Measurements from ENCODE around the gene ZNF416.

Gene ZNF416

GRCh38 chr19:57583521-57584416 is 5.1 kb upstream of the ZNF416 start, which contains the start of gene ZIK1:
ZIK1 (plus strand) TSS chr19:57584145; CDS start chr19:57584357, 212 bp downstream.
- Histone ChIP-seq H3K4me3 (ENCODE audit: low read length) (peak within 1 kb of the TSS; percentile 89), H3K9me3 (ENCODE audit: control insufficient read depth, low read length) (peaks cover 3% of the 10 kb centered on the region), H3K36me3 (ENCODE audit: control insufficient read depth, insufficient read depth, low read length, severe bottlenecking) (peaks cover 1% of the 10 kb centered on the region), H3K4me1 (ENCODE audit: control insufficient read depth, insufficient read depth, low read length) (peaks cover 13% of the 10 kb centered on the region), H3K9ac (ENCODE audit: low read length) (peak within 1 kb of the TSS; percentile 81), H3K27me3 (replicated peaks; ENCODE audit: control insufficient read depth, insufficient read depth, low read length) (no peaks in the 10 kb centered on the region)
- peak; percentile 96 for DNase-seq (ENCODE audit: low read depth)

- no peaks in the 10 kb centered on the region for H3K36me3 ChIP-seq (ENCODE audit: control insufficient read depth, insufficient read depth, low read length, severe bottlenecking)
- peaks cover 3% of the 10 kb centered on the region for H3K9me3 ChIP-seq (ENCODE audit: control insufficient read depth, low read length)
- H3K4me1 ChIP-seq (ENCODE audit: control insufficient read depth, insufficient read depth, low read length) = peaks cover 14% of the 10 kb centered on the region
- H3K27me3 ChIP-seq (replicated peaks; ENCODE audit: control insufficient read depth, insufficient read depth, low read length) = no peaks in the 10 kb centered on the region
- DNase-seq (ENCODE audit: low read depth) = no peak
- peak overlapping the region; percentile 89 for H3K4me3 ChIP-seq (ENCODE audit: low read length)
- no peak overlapping the region for H3K9ac ChIP-seq (ENCODE audit: low read length)
These were observed 4.4 kb upstream of the ZNF416 start for GRCh38 chr19:57583104-57583520.

GRCh38 chr19:57576661-57577060 is 2.0 kb downstream of the ZNF416 start:
- Histone ChIP-seq H3K9me3 (ENCODE audit: control insufficient read depth, low read length) (peaks cover 48% of the 10 kb centered on the region), H3K27me3 (replicated peaks; ENCODE audit: control insufficient read depth, insufficient read depth, low read length) (no peaks in the 10 kb centered on the region), H3K36me3 (ENCODE audit: control insufficient read depth, insufficient read depth, low read length, severe bottlenecking) (peaks cover 51% of the 10 kb centered on the region), H3K9ac (ENCODE audit: low read length) (no peak overlapping the region), H3K4me3 (ENCODE audit: low read length) (no peak overlapping the region), H3K4me1 (ENCODE audit: control insufficient read depth, insufficient read depth, low read length) (peaks cover 10% of the 10 kb centered on the region)
- DNase-seq (ENCODE audit: low read depth) = no peak

GRCh38 chr19:57572415-57572947 is 6.2 kb downstream of the ZNF416 start:
- H3K27me3 ChIP-seq (replicated peaks; ENCODE audit: control insufficient read depth, insufficient read depth, low read length) = no peaks in the 10 kb centered on the region
- H3K4me1 ChIP-seq (ENCODE audit: control insufficient read depth, insufficient read depth, low read length) = peaks cover 2% of the 10 kb centered on the region
- no peak overlapping the region for H3K9ac ChIP-seq (ENCODE audit: low read length)
- peaks cover 89% of the 10 kb centered on the region for H3K9me3 ChIP-seq (ENCODE audit: control insufficient read depth, low read length)
- DNase-seq (ENCODE audit: low read depth) = no peak
- peak overlapping the region; percentile 67 for H3K4me3 ChIP-seq (ENCODE audit: low read length)
- H3K36me3 ChIP-seq (ENCODE audit: control insufficient read depth, insufficient read depth, low read length, severe bottlenecking) = peaks cover 62% of the 10 kb centered on the region

- H3K9ac ChIP-seq (ENCODE audit: low read length) = no peak overlapping the region
- H3K27me3 ChIP-seq (replicated peaks; ENCODE audit: control insufficient read depth, insufficient read depth, low read length) = no peaks in the 10 kb centered on the region
- H3K36me3 ChIP-seq (ENCODE audit: control insufficient read depth, insufficient read depth, low read length, severe bottlenecking) = peaks cover 52% of the 10 kb centered on the region
- peaks cover 99% of the 10 kb centered on the region for H3K9me3 ChIP-seq (ENCODE audit: control insufficient read depth, low read length)
- peak overlapping the region; percentile 67 for H3K4me3 ChIP-seq (ENCODE audit: low read length)
- no peaks in the 10 kb centered on the region for H3K4me1 ChIP-seq (ENCODE audit: control insufficient read depth, insufficient read depth, low read length)
- DNase-seq (ENCODE audit: low read depth) = no peak
These were observed 8.0 kb downstream of the ZNF416 start for GRCh38 chr19:57570707-57571106.

GRCh38 chr19:57566396-57567265 is 12.1 kb downstream of the ZNF416 start:
- Histone ChIP-seq H3K4me3 (ENCODE audit: low read length) (peak overlapping the region; percentile 45), H3K9me3 (ENCODE audit: control insufficient read depth, low read length) (peaks cover 99% of the 10 kb centered on the region), H3K4me1 (ENCODE audit: control insufficient read depth, insufficient read depth, low read length) (no peaks in the 10 kb centered on the region), H3K27me3 (replicated peaks; ENCODE audit: control insufficient read depth, insufficient read depth, low read length) (no peaks in the 10 kb centered on the region), H3K9ac (ENCODE audit: low read length) (no peak overlapping the region), H3K36me3 (ENCODE audit: control insufficient read depth, insufficient read depth, low read length, severe bottlenecking) (peaks cover 11% of the 10 kb centered on the region)
- peak; percentile 32 for DNase-seq (ENCODE audit: low read depth)

- DNase-seq (ENCODE audit: low read depth) = no peak
- Histone ChIP-seq H3K36me3 (ENCODE audit: control insufficient read depth, insufficient read depth, low read length, severe bottlenecking) (no peaks in the 10 kb centered on the region), H3K4me3 (ENCODE audit: low read length) (no peak overlapping the region), H3K4me1 (ENCODE audit: control insufficient read depth, insufficient read depth, low read length) (peaks cover 13% of the 10 kb centered on the region), H3K9ac (ENCODE audit: low read length) (no peak overlapping the region), H3K27me3 (replicated peaks; ENCODE audit: control insufficient read depth, insufficient read depth, low read length) (no peaks in the 10 kb centered on the region), H3K9me3 (ENCODE audit: control insufficient read depth, low read length) (peaks cover 69% of the 10 kb centered on the region)
These were observed 15.2 kb downstream of the ZNF416 start for GRCh38 chr19:57563547-57563946.

- Histone ChIP-seq H3K9me3 (ENCODE audit: control insufficient read depth, low read length) (peaks cover 34% of the 10 kb centered on the region), H3K27me3 (replicated peaks; ENCODE audit: control insufficient read depth, insufficient read depth, low read length) (no peaks in the 10 kb centered on the region)
These were observed 18.6 kb downstream of the ZNF416 start for GRCh38 chr19:57560049-57560491.

GRCh38 chr19:57559404-57560025 is 19.2 kb downstream of the ZNF416 start, which contains the start of gene ZNF550:
ZNF550 (minus strand) TSS chr19:57559863; CDS start chr19:57559682, 181 bp downstream.
- Histone ChIP-seq H3K27me3 (replicated peaks; ENCODE audit: control insufficient read depth, insufficient read depth, low read length) (no peaks in the 10 kb centered on the region), H3K9me3 (ENCODE audit: control insufficient read depth, low read length) (peaks cover 29% of the 10 kb centered on the region), H3K4me3 (ENCODE audit: low read length) (peak within 1 kb of the TSS; percentile 90), H3K9ac (ENCODE audit: low read length) (peak within 1 kb of the TSS; percentile 92), H3K4me1 (ENCODE audit: control insufficient read depth, insufficient read depth, low read length) (peaks cover 23% of the 10 kb centered on the region), H3K36me3 (ENCODE audit: control insufficient read depth, insufficient read depth, low read length, severe bottlenecking) (peaks cover 20% of the 10 kb centered on the region)
- DNase-seq (ENCODE audit: low read depth) = peak; percentile 91

More at GRCh38 chr19:57560049-57560491, 18.6 kb downstream of the ZNF416 start:
- DNase-seq (ENCODE audit: low read depth) = peak; percentile 58
- Histone ChIP-seq H3K4me1 (ENCODE audit: control insufficient read depth, insufficient read depth, low read length) (peaks cover 23% of the 10 kb centered on the region), H3K4me3 (ENCODE audit: low read length) (peak overlapping the region; percentile 90), H3K9ac (ENCODE audit: low read length) (peak overlapping the region; percentile 92), H3K36me3 (ENCODE audit: control insufficient read depth, insufficient read depth, low read length, severe bottlenecking) (peaks cover 15% of the 10 kb centered on the region)

- Histone ChIP-seq H3K4me1 (ENCODE audit: control insufficient read depth, insufficient read depth, low read length) (peaks cover 23% of the 10 kb centered on the region), H3K9me3 (ENCODE audit: control insufficient read depth, low read length) (peaks cover 24% of the 10 kb centered on the region), H3K9ac (ENCODE audit: low read length) (peak overlapping the region; percentile 92), H3K36me3 (ENCODE audit: control insufficient read depth, insufficient read depth, low read length, severe bottlenecking) (peaks cover 25% of the 10 kb centered on the region), H3K4me3 (ENCODE audit: low read length) (peak overlapping the region; percentile 90), H3K27me3 (replicated peaks; ENCODE audit: control insufficient read depth, insufficient read depth, low read length) (no peaks in the 10 kb centered on the region)
- DNase-seq (ENCODE audit: low read depth) = peak; percentile 45
These were observed 19.7 kb downstream of the ZNF416 start for GRCh38 chr19:57559008-57559403.

Data from adipocyte (in vitro differentiated cells).